ENCODE results near the gene RAB11FIP4. TPM values are rescaled to one million over a fixed set of nuclear protein-coding genes. Genes with fewer than 3 reads are reported as not detected.

The RAB11FIP4 gene
- total and polyA plus RNA-seq, 2 of the 13 experiments (the other 11 are each of a cell fraction or from before 2014, with no cell fraction given), result 28.0 to 89.3 TPM

DNA sequence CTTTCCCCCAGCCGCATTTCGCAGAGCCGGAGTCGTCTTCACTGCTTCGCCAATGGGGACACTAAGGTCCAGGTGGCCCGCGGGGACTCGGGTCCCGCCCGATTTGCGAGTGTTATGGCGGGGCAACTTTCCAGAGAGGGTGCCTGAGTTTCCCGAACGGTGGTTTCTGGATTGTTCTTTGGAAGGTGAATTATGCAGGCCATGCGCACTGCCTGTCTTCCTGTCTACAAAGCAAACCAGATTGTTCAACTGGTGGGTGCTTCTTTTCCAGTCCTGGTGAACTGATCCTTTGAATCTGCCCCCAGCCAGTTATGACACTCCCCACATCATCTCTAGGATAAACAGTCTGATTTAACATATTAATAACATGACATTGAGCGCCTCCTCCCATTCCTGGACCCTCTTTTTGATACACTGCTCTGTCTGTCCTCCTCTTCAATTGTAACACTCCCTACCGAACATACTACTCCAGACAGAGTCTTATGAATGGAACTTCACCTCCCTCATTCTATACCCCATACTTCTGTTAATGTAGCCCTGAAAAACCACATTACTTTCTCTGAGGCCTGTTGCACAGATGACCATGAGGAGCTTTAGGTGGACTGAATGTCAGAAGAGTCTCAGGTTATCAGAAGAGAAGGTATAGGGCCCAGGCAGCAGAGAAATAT is 159.0 kb downstream of the RAB11FIP4 start (continued):
- no peak for TF ChIP-seq KMT2A (CRISPR knock-in tag; IDR thresholded peaks at IDR 0.05)
- no peak for TF ChIP-seq SP1 (IDR thresholded peaks at IDR 0.05)
- no peak for TF ChIP-seq SP1 (CRISPR knock-in tag; IDR thresholded peaks at IDR 0.05)
- TF ChIP-seq TBP (CRISPR knock-in tag; IDR thresholded peaks at IDR 0.05), result no peak
- no peak for TF ChIP-seq ZNF768 (CRISPR knock-in tag; IDR thresholded peaks at IDR 0.05)
- no peak for TF ChIP-seq ELF4 (CRISPR knock-in tag; IDR thresholded peaks at IDR 0.05; ENCODE audit: borderline replicate concordance)
- TF ChIP-seq SOX13 (IDR thresholded peaks at IDR 0.05), result no peak
- peak in 1 of 2 experiments; percentile 2; a peak in 1 of 4 replicates for TF ChIP-seq SOX13 (CRISPR knock-in tag; conservative IDR thresholded peaks at IDR 0.05 in 1 of 2, IDR thresholded peaks at IDR 0.05 in 1 of 2)
- TF ChIP-seq, protein P1, sequence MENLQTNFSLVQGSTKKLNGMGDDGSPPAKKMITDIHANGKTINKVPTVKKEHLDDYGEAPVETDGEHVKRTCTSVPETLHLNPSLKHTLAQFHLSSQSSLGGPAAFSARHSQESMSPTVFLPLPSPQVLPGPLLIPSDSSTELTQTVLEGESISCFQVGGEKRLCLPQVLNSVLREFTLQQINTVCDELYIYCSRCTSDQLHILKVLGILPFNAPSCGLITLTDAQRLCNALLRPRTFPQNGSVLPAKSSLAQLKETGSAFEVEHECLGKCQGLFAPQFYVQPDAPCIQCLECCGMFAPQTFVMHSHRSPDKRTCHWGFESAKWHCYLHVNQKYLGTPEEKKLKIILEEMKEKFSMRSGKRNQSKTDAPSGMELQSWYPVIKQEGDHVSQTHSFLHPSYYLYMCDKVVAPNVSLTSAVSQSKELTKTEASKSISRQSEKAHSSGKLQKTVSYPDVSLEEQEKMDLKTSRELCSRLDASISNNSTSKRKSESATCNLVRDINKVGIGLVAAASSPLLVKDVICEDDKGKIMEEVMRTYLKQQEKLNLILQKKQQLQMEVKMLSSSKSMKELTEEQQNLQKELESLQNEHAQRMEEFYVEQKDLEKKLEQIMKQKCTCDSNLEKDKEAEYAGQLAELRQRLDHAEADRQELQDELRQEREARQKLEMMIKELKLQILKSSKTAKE (CRISPR knock-in tag; IDR thresholded peaks at IDR 0.05; ENCODE audit: borderline replicate concordance), result no peak
- no peak for TF ChIP-seq HIVEP1 (CRISPR knock-in tag; IDR thresholded peaks at IDR 0.05)
- TF ChIP-seq ZNF780A (CRISPR knock-in tag; IDR thresholded peaks at IDR 0.05), result no peak
- no peak for TF ChIP-seq ZSCAN30 (CRISPR knock-in tag; IDR thresholded peaks at IDR 0.05)
- TF ChIP-seq, protein P2, sequence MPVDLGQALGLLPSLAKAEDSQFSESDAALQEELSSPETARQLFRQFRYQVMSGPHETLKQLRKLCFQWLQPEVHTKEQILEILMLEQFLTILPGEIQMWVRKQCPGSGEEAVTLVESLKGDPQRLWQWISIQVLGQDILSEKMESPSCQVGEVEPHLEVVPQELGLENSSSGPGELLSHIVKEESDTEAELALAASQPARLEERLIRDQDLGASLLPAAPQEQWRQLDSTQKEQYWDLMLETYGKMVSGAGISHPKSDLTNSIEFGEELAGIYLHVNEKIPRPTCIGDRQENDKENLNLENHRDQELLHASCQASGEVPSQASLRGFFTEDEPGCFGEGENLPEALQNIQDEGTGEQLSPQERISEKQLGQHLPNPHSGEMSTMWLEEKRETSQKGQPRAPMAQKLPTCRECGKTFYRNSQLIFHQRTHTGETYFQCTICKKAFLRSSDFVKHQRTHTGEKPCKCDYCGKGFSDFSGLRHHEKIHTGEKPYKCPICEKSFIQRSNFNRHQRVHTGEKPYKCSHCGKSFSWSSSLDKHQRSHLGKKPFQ (CRISPR knock-in tag; IDR thresholded peaks at IDR 0.05; ENCODE audit: insufficient replicate concordance), result peak; percentile 58
- TF ChIP-seq ZNF235 (CRISPR knock-in tag; IDR thresholded peaks at IDR 0.05; ENCODE audit: borderline replicate concordance), result no peak
- no peak for TF ChIP-seq ZNF720 (CRISPR knock-in tag; IDR thresholded peaks at IDR 0.05)
- TF ChIP-seq ZNF616 (CRISPR knock-in tag; IDR thresholded peaks at IDR 0.05; ENCODE audit: low read depth), result no peak
- no peak for TF ChIP-seq ZNF510 (CRISPR knock-in tag; IDR thresholded peaks at IDR 0.05; ENCODE audit: low read depth)
- no peak for TF ChIP-seq STAG1 (CRISPR knock-in tag; IDR thresholded peaks at IDR 0.05)
- TF ChIP-seq, protein P3, sequence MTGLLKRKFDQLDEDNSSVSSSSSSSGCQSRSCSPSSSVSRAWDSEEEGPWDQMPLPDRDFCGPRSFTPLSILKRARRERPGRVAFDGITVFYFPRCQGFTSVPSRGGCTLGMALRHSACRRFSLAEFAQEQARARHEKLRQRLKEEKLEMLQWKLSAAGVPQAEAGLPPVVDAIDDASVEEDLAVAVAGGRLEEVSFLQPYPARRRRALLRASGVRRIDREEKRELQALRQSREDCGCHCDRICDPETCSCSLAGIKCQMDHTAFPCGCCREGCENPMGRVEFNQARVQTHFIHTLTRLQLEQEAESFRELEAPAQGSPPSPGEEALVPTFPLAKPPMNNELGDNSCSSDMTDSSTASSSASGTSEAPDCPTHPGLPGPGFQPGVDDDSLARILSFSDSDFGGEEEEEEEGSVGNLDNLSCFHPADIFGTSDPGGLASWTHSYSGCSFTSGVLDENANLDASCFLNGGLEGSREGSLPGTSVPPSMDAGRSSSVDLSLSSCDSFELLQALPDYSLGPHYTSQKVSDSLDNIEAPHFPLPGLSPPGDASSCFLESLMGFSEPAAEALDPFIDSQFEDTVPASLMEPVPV (CRISPR knock-in tag; IDR thresholded peaks at IDR 0.05), result no peak
- TF ChIP-seq MYNN (CRISPR knock-in tag; IDR thresholded peaks at IDR 0.05; ENCODE audit: low read depth), result no peak
- TF ChIP-seq, protein P4, sequence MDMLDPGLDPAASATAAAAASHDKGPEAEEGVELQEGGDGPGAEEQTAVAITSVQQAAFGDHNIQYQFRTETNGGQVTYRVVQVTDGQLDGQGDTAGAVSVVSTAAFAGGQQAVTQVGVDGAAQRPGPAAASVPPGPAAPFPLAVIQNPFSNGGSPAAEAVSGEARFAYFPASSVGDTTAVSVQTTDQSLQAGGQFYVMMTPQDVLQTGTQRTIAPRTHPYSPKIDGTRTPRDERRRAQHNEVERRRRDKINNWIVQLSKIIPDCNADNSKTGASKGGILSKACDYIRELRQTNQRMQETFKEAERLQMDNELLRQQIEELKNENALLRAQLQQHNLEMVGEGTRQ (IDR thresholded peaks at IDR 0.05; ENCODE audit: low read depth, low read length), result no peak
- TF ChIP-seq, protein P4 (CRISPR knock-in tag; IDR thresholded peaks at IDR 0.05; ENCODE audit: borderline replicate concordance), result peak; percentile 17; the same call in 1 of the 2 replicates

Data from HepG2 (cell line).